Measurements from ENCODE around the gene TMEM18. TPM values are rescaled to one million over a fixed set of nuclear protein-coding genes. Genes with fewer than 3 reads are reported as not detected.

The TMEM18 gene
- total RNA-seq, 2 donors from 2014 or later = 17.7 to 19.8 TPM

GRCh38 chr2:660029-660428 lies 17.2 kb downstream of the TMEM18 start:
- intact Hi-C loops (cut with DNase I, micrococcal nuclease) = no loop called here
- ATAC-seq (no peak), DNase-seq (no peak)

- ATAC-seq (no peak), DNase-seq (no peak)
- intact Hi-C loops (cut with DNase I, micrococcal nuclease) = no loop called here
Observed at GRCh38 chr2:658426-658825, 18.8 kb downstream of the TMEM18 start.

GRCh38 chr2:657766-658165 lies 19.4 kb downstream of the TMEM18 start:
- no peak for ATAC-seq
- intact Hi-C loops (cut with DNase I, micrococcal nuclease) = no loop called here
- DNase-seq = no peak

GRCh38 chr2:656676-657075 lies 20.5 kb downstream of the TMEM18 start:
- ATAC-seq (no peak), DNase-seq (no peak)
- intact Hi-C loops (cut with DNase I, micrococcal nuclease) = no loop called here

- DNase-seq (no peak), ATAC-seq (no peak)
- intact Hi-C loops (cut with DNase I, micrococcal nuclease) = no loop called here
Observed at GRCh38 chr2:655626-656025, 21.6 kb downstream of the TMEM18 start.

- intact Hi-C loops (cut with DNase I, micrococcal nuclease) = no loop called here
- DNase-seq (no peak), ATAC-seq (no peak)
Observed at GRCh38 chr2:654896-655295, 22.3 kb downstream of the TMEM18 start.

GRCh38 chr2:653645-654425 lies 23.4 kb downstream of the TMEM18 start:
- no peak for ATAC-seq
- intact Hi-C loops (cut with DNase I, micrococcal nuclease) = no loop called here
- no peak for DNase-seq

GRCh38 chr2:652881-653480 lies 24.2 kb downstream of the TMEM18 start:
- no peak for DNase-seq
- intact Hi-C loops (cut with DNase I, micrococcal nuclease) = no loop called here

GRCh38 chr2:651951-652373 lies 25.2 kb downstream of the TMEM18 start:
- no peak for DNase-seq
- ATAC-seq = no peak
- intact Hi-C loops (cut with DNase I, micrococcal nuclease) = no loop called here

More at GRCh38 chr2:652881-653480, 24.2 kb downstream of the TMEM18 start:
- ATAC-seq = no peak

GRCh38 chr2:650343-651310 lies 26.6 kb downstream of the TMEM18 start:
- DNase-seq (no peak), ATAC-seq (no peak)
- intact Hi-C loops (cut with DNase I, micrococcal nuclease) = no loop called here

GRCh38 chr2:649426-650342 lies 27.5 kb downstream of the TMEM18 start:
- DNase-seq (no peak), ATAC-seq (no peak)
- intact Hi-C loops (cut with DNase I, micrococcal nuclease) = no loop called here

- no peak for DNase-seq
- intact Hi-C loops (cut with DNase I, micrococcal nuclease) = no loop called here
- ATAC-seq = no peak
Observed at GRCh38 chr2:648476-649424, 28.5 kb downstream of the TMEM18 start.

GRCh38 chr2:647691-648231 lies 29.4 kb downstream of the TMEM18 start:
- ATAC-seq (no peak), DNase-seq (no peak)
- intact Hi-C loops (cut with DNase I, micrococcal nuclease) = no loop called here

- no peak for DNase-seq
- intact Hi-C loops (cut with DNase I, micrococcal nuclease) = no loop called here
Observed at GRCh38 chr2:647003-647560, 30.1 kb downstream of the TMEM18 start.

GRCh38 chr2:644871-645270 lies 32.3 kb downstream of the TMEM18 start:
- no peak for ATAC-seq
- no peak for DNase-seq
- intact Hi-C loops (cut with DNase I, micrococcal nuclease) = no loop called here

More at GRCh38 chr2:647003-647560, 30.1 kb downstream of the TMEM18 start:
- no peak for ATAC-seq

GRCh38 chr2:643761-644160 lies 33.4 kb downstream of the TMEM18 start:
- no peak for ATAC-seq
- intact Hi-C loops (cut with DNase I, micrococcal nuclease) = no loop called here
- no peak for DNase-seq

- intact Hi-C loops (cut with DNase I, micrococcal nuclease) = no loop called here
- ATAC-seq = no peak
- DNase-seq = no peak
Observed at GRCh38 chr2:643334-643733, 33.9 kb downstream of the TMEM18 start.
